ENCODE data around the gene PRKCH. TPM values are rescaled to one million over a fixed set of nuclear protein-coding genes. Genes with fewer than 3 reads are reported as not detected.

The PRKCH gene
- total RNA-seq, 1 experiment from 2014 or later, result 22.3 TPM

DNA sequence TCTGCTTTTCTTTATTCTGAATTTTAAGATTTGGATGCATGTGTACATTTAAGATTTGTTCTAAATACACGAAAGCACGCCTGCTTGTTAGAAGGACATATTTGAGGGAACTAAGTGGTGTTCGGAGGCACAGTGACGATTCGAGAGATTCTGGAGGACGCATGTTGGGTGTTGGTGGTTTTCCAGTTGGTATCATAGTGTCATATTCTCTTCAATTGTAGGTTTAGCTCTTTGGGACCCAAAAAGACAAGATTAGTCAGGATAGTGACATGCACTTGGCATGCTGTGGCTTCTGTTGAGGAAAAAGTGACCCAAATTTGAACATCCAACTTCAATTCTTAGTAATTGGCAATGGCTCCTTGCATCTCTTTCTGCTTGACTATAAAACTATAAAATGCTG, 30.1 kb downstream of the PRKCH start:
- BruUV-seq (replicated peaks), result no TSS peak

DNA sequence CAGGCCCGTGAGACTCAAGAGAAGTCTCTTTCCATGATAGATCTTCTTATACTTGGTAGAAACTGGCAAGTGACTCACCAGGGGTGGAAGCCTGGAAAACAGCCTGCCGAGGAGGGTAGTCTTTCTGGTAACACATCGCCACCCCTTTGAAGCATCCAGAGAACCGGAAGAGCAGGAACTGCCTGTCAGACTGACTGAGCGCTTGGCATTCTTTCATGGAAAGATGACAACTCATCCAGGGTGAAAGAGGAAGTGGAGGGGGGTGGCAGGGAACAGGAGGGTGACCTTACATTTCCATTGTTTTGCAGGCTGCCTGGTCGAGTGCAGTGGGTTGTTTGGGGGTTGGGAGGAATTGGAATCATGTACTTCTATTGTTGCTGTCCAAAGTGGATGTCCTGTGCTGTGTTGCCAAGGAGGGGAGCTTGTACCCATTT, 34.5 kb downstream of the PRKCH start:
- no TSS peak for BruUV-seq (replicated peaks)

More for the DNA sequence above, 30.1 kb downstream of the PRKCH start:
- CTCF ChIA-PET, result no interaction called here
- no peak overlapping the region for H3K27ac Mint-ChIP-seq (ENCODE audit: unreplicated experiment)
- H3K36me3 Mint-ChIP-seq (ENCODE audit: insufficient read depth, unreplicated experiment), result peaks cover 7% of the 10 kb centered on the region
- H3K9me3 Mint-ChIP-seq (ENCODE audit: low read depth, unreplicated experiment), result no peaks in the 10 kb centered on the region
- intact Hi-C loops (cut with micrococcal nuclease; ENCODE audit: unreplicated experiment), result no loop called here
- H3K4me1 Mint-ChIP-seq (ENCODE audit: low read depth, unreplicated experiment), result peaks cover 26% of the 10 kb centered on the region
- DNase-seq, result no peak
- TF ChIP-seq, protein P1, sequence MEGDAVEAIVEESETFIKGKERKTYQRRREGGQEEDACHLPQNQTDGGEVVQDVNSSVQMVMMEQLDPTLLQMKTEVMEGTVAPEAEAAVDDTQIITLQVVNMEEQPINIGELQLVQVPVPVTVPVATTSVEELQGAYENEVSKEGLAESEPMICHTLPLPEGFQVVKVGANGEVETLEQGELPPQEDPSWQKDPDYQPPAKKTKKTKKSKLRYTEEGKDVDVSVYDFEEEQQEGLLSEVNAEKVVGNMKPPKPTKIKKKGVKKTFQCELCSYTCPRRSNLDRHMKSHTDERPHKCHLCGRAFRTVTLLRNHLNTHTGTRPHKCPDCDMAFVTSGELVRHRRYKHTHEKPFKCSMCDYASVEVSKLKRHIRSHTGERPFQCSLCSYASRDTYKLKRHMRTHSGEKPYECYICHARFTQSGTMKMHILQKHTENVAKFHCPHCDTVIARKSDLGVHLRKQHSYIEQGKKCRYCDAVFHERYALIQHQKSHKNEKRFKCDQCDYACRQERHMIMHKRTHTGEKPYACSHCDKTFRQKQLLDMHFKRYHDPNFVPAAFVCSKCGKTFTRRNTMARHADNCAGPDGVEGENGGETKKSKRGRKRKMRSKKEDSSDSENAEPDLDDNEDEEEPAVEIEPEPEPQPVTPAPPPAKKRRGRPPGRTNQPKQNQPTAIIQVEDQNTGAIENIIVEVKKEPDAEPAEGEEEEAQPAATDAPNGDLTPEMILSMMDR (IDR thresholded peaks at IDR 0.05; ENCODE audit: unreplicated experiment), result no peak
- H3K27me3 Mint-ChIP-seq (ENCODE audit: unreplicated experiment), result no peaks in the 10 kb centered on the region
- no peak overlapping the region for H3K4me3 Mint-ChIP-seq (ENCODE audit: low read depth, unreplicated experiment)

GRCh38 chr14:61357123-61357522, 35.7 kb downstream of the PRKCH start:
- H3K4me3 Mint-ChIP-seq (ENCODE audit: low read depth, unreplicated experiment), result no peak overlapping the region
- intact Hi-C loops (cut with micrococcal nuclease; ENCODE audit: unreplicated experiment), result loop anchor here (5.0 kb wide), 1 partner anchor 35 kb away; the partner anchor contains the start of gene PRKCH
- peaks cover 7% of the 10 kb centered on the region for H3K36me3 Mint-ChIP-seq (ENCODE audit: insufficient read depth, unreplicated experiment)
- TF ChIP-seq, protein P1 (IDR thresholded peaks at IDR 0.05; ENCODE audit: unreplicated experiment), result no peak
- no peaks in the 10 kb centered on the region for H3K9me3 Mint-ChIP-seq (ENCODE audit: low read depth, unreplicated experiment)
- H3K4me1 Mint-ChIP-seq (ENCODE audit: low read depth, unreplicated experiment), result peaks cover 47% of the 10 kb centered on the region
- BruUV-seq (replicated peaks), result no TSS peak
- no peak for DNase-seq
- CTCF ChIA-PET, result no interaction called here
- peak overlapping the region; percentile 7 for H3K27ac Mint-ChIP-seq (ENCODE audit: unreplicated experiment)
- H3K27me3 Mint-ChIP-seq (ENCODE audit: unreplicated experiment), result no peaks in the 10 kb centered on the region

More for the DNA sequence above, 34.5 kb downstream of the PRKCH start:
- H3K36me3 Mint-ChIP-seq (ENCODE audit: insufficient read depth, unreplicated experiment), result peaks cover 7% of the 10 kb centered on the region
- H3K27ac Mint-ChIP-seq (ENCODE audit: unreplicated experiment), result peak overlapping the region; percentile 79
- peak overlapping the region; percentile 46 for H3K4me3 Mint-ChIP-seq (ENCODE audit: low read depth, unreplicated experiment)
- TF ChIP-seq, protein P1 (IDR thresholded peaks at IDR 0.05; ENCODE audit: unreplicated experiment), result no peak
- H3K4me1 Mint-ChIP-seq (ENCODE audit: low read depth, unreplicated experiment), result peaks cover 49% of the 10 kb centered on the region
- H3K9me3 Mint-ChIP-seq (ENCODE audit: low read depth, unreplicated experiment), result no peaks in the 10 kb centered on the region
- DNase-seq, result peak; percentile 85
- no peaks in the 10 kb centered on the region for H3K27me3 Mint-ChIP-seq (ENCODE audit: unreplicated experiment)
- intact Hi-C loops (cut with micrococcal nuclease; ENCODE audit: unreplicated experiment), result loop anchor here (5.0 kb wide), 1 partner anchor 34 kb away; the partner anchor contains the start of gene PRKCH
- CTCF ChIA-PET, result interaction anchor here (0.6 kb wide), 1 partner anchor 656 kb away, joined by 3 read pairs; no protein-coding TSS in a partner anchor

- intact Hi-C loops (cut with micrococcal nuclease; ENCODE audit: unreplicated experiment), result loop anchor here (5.0 kb wide), 1 partner anchor 36 kb away; the partner anchor contains the start of gene PRKCH
- Mint-ChIP-seq H3K4me3 (ENCODE audit: low read depth, unreplicated experiment) (no peak overlapping the region), H3K4me1 (ENCODE audit: low read depth, unreplicated experiment) (peaks cover 44% of the 10 kb centered on the region), H3K36me3 (ENCODE audit: insufficient read depth, unreplicated experiment) (peaks cover 7% of the 10 kb centered on the region), H3K27ac (ENCODE audit: unreplicated experiment) (no peak overlapping the region), H3K27me3 (ENCODE audit: unreplicated experiment) (no peaks in the 10 kb centered on the region), H3K9me3 (ENCODE audit: low read depth, unreplicated experiment) (no peaks in the 10 kb centered on the region)
- DNase-seq, result no peak
- TF ChIP-seq, protein P1 (IDR thresholded peaks at IDR 0.05; ENCODE audit: unreplicated experiment), result no peak
- CTCF ChIA-PET, result no interaction called here
- no TSS peak for BruUV-seq (replicated peaks)
These were observed 37.3 kb downstream of the PRKCH start for GRCh38 chr14:61358554-61359226.
